ENCODE results near the gene CST9. TPM values are rescaled to one million over a fixed set of nuclear protein-coding genes. Genes with fewer than 3 reads are reported as not detected.

The CST9 gene
- total RNA-seq (not detected in 2 replicates), polyA plus RNA-seq (not detected in 2 replicates), polyA minus RNA-seq (not detected in 2 replicates), Bru-seq, nascent RNA (not detected), BruChase-seq, experiment 1, labeled RNA remaining after a 6-hour chase (not detected), BruChase-seq, experiment 2, labeled RNA remaining after a 2-hour chase (not detected)
- polyA plus RNA-seq (2011; cell fraction: cytosol; rRNA removed), result not detected in 2 replicates
- not detected in 2 replicates for polyA plus RNA-seq (2011; cell fraction: nucleus; rRNA removed)
- polyA plus RNA-seq (2012), result not detected in 2 replicates
- not detected for polyA minus RNA-seq (2011; cell fraction: cytosol; rRNA and poly(A)+ RNA removed)
- not detected in 2 replicates for polyA minus RNA-seq (2011; cell fraction: nucleus; rRNA and poly(A)+ RNA removed)
- long read RNA-seq, result 0 reads

GRCh38 chr20:23605867-23606651, at the start of gene CST9:
TSS of gene CST9 (minus strand) at chr20:23605917. CDS start at chr20:23605864, 53 bp downstream.
- dilution Hi-C loops (cut with MboI; ENCODE audit: extremely low pct_ligation_motif_present, low sequenced_read_pairs), result no loop called here
- DNase-seq (ENCODE audit: low read depth, low spot score) (no peak), FAIRE-seq (no peak)
- no TSS peak for BruUV-seq (replicated peaks)
- H3K4me2 ChIP-seq (ENCODE audit: insufficient read depth, low read length), result no peak within 1 kb of the TSS
- H4K20me1 ChIP-seq (replicated peaks; ENCODE audit: control insufficient read depth, extremely low read depth, insufficient read depth, low read length), result no peaks in the 10 kb centered on the region
- no peaks in the 10 kb centered on the region for H3K9me1 ChIP-seq (replicated peaks; ENCODE audit: control insufficient read depth, extremely low read depth, insufficient read depth, low read length)
- H3K9me3 ChIP-seq (replicated peaks; ENCODE audit: control insufficient read depth, insufficient read depth, low read length), result no peaks in the 10 kb centered on the region
- intact Hi-C loops (cut with micrococcal nuclease), result loop anchor here (1.0 to 10.0 kb wide), 6 partner anchors 31 to 921 kb away; partner anchors contain the start of genes CST3 and THBD
- H3K27ac ChIP-seq (ENCODE audit: insufficient read depth, low read depth, low read length), result no peak within 1 kb of the TSS
- H3K36me3 ChIP-seq (ENCODE audit: control insufficient read depth in 2 of 2, extremely low read depth in 1 of 2, insufficient read depth in 2 of 2, low read length in 2 of 2), result no peaks in the 10 kb centered on the region
- CTCF ChIA-PET, result interaction anchor here (1.2 to 2.8 kb wide), 4 partner anchors 14 to 256 kb away, joined by 3 to 12 read pairs (median 8); partner anchors contain the start of gene CST3
- H3K4me1 ChIP-seq (ENCODE audit: control insufficient read depth, extremely low read depth, insufficient read depth, low read length), result no peaks in the 10 kb centered on the region
- H2AFZ ChIP-seq (ENCODE audit: low read depth, low read length), result peak within 1 kb of the TSS; percentile 44
- POLR2A ChIA-PET, result no interaction called here
- no peaks in the 10 kb centered on the region for H3K79me2 ChIP-seq (ENCODE audit: control insufficient read depth, insufficient read depth, low read length)
- H3K9ac ChIP-seq (replicated peaks; ENCODE audit: extremely low read depth, insufficient read depth, low read length), result no peak within 1 kb of the TSS
- peaks cover 6 to 8% of the 10 kb centered on the region in 2 experiments for H3K27me3 ChIP-seq (ENCODE audit: control insufficient read depth in 2 of 2, insufficient read depth in 2 of 2, low read length in 2 of 2)
- no peak for TF ChIP-seq POLR2AphosphoS5 (IDR thresholded peaks at IDR 0.05; ENCODE audit: insufficient read depth, low read depth, low read length)
- H3K4me3 ChIP-seq (replicated peaks in 1 of 3; ENCODE audit: insufficient read depth in 1 of 3, low read depth in 1 of 3, low read length in 3 of 3), result no peak within 1 kb of the TSS

GRCh38 chr20:23654717-23655116, 49.0 kb upstream of the CST9 start:
- no peak overlapping the region for H3K9ac ChIP-seq (replicated peaks; ENCODE audit: extremely low read depth, insufficient read depth, low read length)
- dilution Hi-C loops (cut with MboI; ENCODE audit: extremely low pct_ligation_motif_present, low sequenced_read_pairs) (no loop called here), intact Hi-C loops (cut with micrococcal nuclease) (no loop called here)
- H3K4me3 ChIP-seq (replicated peaks in 1 of 3; ENCODE audit: insufficient read depth in 1 of 3, low read depth in 1 of 3, low read length in 3 of 3), result no peak overlapping the region
- H3K27me3 ChIP-seq (ENCODE audit: control insufficient read depth in 2 of 2, insufficient read depth in 2 of 2, low read length in 2 of 2), result no peaks in the 10 kb centered on the region
- H4K20me1 ChIP-seq (replicated peaks; ENCODE audit: control insufficient read depth, extremely low read depth, insufficient read depth, low read length), result no peaks in the 10 kb centered on the region
- H2AFZ ChIP-seq (ENCODE audit: low read depth, low read length), result no peak overlapping the region
- H3K4me1 ChIP-seq (ENCODE audit: control insufficient read depth, extremely low read depth, insufficient read depth, low read length), result peaks cover 9% of the 10 kb centered on the region
- H3K9me1 ChIP-seq (replicated peaks; ENCODE audit: control insufficient read depth, extremely low read depth, insufficient read depth, low read length), result no peaks in the 10 kb centered on the region
- ChIA-PET CTCF (interaction anchor here (1.3 to 1.6 kb wide), 2 partner anchors 13 kb away, joined by 3 to 6 read pairs; no protein-coding TSS in a partner anchor), POLR2A (no interaction called here)
- no peak for DNase-seq (ENCODE audit: low read depth, low spot score)
- no peak overlapping the region for H3K27ac ChIP-seq (ENCODE audit: insufficient read depth, low read depth, low read length)
- TF ChIP-seq MYC (IDR thresholded peaks at IDR 0.05; ENCODE audit: low read depth, low read length) (no peak), GATA2 (IDR thresholded peaks at IDR 0.05; ENCODE audit: insufficient read depth, insufficient read length, low read depth, low read length) (no peak), POLR2AphosphoS5 (IDR thresholded peaks at IDR 0.05; ENCODE audit: insufficient read depth, low read depth, low read length) (no peak), JUN (IDR thresholded peaks at IDR 0.05; ENCODE audit: borderline replicate concordance, insufficient read depth, insufficient read length, low read depth) (no peak), EZH2 (IDR thresholded peaks at IDR 0.05; ENCODE audit: borderline replicate concordance, low read depth, low read length, severe bottlenecking) (no peak), POLR2A (IDR thresholded peaks at IDR 0.05; ENCODE audit: low read depth, low read length) (no peak), CTCF (IDR thresholded peaks at IDR 0.05; ENCODE audit: extremely low read depth in 1 of 2, insufficient read depth in 1 of 2, low read depth in 1 of 2, low read length in 2 of 2) (no peak), MAX (IDR thresholded peaks at IDR 0.05; ENCODE audit: insufficient read depth, insufficient read length) (no peak)
- no peaks in the 10 kb centered on the region for H3K79me2 ChIP-seq (ENCODE audit: control insufficient read depth, insufficient read depth, low read length)
- no peak overlapping the region for H3K4me2 ChIP-seq (ENCODE audit: insufficient read depth, low read length)
- no TSS peak for BruUV-seq (replicated peaks)
- FAIRE-seq, result no peak
- H3K36me3 ChIP-seq (ENCODE audit: control insufficient read depth in 2 of 2, extremely low read depth in 1 of 2, insufficient read depth in 2 of 2, low read length in 2 of 2), result no peaks in the 10 kb centered on the region
- no peaks in the 10 kb centered on the region for H3K9me3 ChIP-seq (replicated peaks; ENCODE audit: control insufficient read depth, insufficient read depth, low read length)

Measured in endothelial cell of umbilical vein (primary cell).